Epithelial cell of esophagus (primary cell): ENCODE results near the gene DOK3.
A peak's percentile ranks its signal among the peaks of the same experiment; 100 is the strongest.

Experiments
- DNase-seq: peaks from one replicate; pipeline ENCODE4 v3.0.0; 2010; ENCODE audit warnings: low read depth
- H3K4me3 ChIP-seq: 2 replicates; pipeline ENCODE4 v1.5.1; 2011; ENCODE audit warnings: mild to moderate bottlenecking, low read length, control low read depth
- TF ChIP-seq, protein P1 (sequence below): IDR thresholded peaks from 2 replicates; pipeline ENCODE4 v1.5.1; 2011; ENCODE audit warnings: low read depth, mild to moderate bottlenecking, low read length, control low read depth, inconsistent platforms; ENCODE audit not compliant: insufficient read depth; ENCODE audit errors: missing control alignments

The DOK3 gene

GRCh38 chr5:177496727-177497291, 12.8 kb downstream of the DOK3 start:
- TF ChIP-seq, protein P1, sequence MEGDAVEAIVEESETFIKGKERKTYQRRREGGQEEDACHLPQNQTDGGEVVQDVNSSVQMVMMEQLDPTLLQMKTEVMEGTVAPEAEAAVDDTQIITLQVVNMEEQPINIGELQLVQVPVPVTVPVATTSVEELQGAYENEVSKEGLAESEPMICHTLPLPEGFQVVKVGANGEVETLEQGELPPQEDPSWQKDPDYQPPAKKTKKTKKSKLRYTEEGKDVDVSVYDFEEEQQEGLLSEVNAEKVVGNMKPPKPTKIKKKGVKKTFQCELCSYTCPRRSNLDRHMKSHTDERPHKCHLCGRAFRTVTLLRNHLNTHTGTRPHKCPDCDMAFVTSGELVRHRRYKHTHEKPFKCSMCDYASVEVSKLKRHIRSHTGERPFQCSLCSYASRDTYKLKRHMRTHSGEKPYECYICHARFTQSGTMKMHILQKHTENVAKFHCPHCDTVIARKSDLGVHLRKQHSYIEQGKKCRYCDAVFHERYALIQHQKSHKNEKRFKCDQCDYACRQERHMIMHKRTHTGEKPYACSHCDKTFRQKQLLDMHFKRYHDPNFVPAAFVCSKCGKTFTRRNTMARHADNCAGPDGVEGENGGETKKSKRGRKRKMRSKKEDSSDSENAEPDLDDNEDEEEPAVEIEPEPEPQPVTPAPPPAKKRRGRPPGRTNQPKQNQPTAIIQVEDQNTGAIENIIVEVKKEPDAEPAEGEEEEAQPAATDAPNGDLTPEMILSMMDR: no peak
- peak; percentile 86 for DNase-seq
- H3K4me3 ChIP-seq: peak overlapping the region; percentile 75

DNA sequence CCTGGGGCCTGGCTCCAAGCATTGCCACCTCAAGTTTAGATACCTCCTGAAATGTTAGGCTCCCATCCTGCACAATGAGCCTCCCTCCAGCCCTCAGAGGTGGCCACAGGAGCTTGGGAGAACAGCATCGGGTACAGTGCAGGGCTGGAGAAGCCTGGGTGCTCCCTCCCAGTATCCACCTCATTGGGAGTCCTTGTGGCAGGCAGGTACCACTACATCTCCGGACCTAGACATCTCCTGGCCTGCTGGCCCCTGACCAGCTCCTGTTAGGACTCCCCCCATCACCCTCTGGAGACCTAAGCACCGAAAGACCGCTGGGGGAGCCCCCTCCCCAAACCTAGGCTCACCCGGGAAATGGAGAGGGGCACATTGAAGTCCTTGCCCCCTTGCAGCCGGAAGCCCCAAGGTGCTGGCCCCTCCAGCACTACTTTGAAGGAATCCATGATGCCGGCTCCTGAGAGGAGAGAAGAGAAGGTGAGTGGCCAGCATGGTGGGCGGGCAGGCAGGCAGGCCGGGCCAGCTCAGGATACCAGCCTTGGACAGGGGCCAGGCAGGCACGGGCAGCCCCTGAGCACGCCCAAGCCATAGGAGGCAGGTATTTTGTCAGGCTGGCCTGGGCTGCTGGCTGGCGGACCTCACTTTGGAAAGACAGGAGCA, 13.4 kb downstream of the DOK3 start:
- H3K4me3 ChIP-seq: peak overlapping the region; percentile 75
- DNase-seq: peak; percentile 64
- TF ChIP-seq, protein P1: peak; percentile 58

- H3K4me3 ChIP-seq: no peak overlapping the region
- TF ChIP-seq, protein P1: no peak
- DNase-seq: peak; percentile 68
Measured at GRCh38 chr5:177495243-177496060, 14.2 kb downstream of the DOK3 start.

- peak; percentile 86 for DNase-seq
- no peak overlapping the region for H3K4me3 ChIP-seq
- TF ChIP-seq, protein P1: no peak
Measured at GRCh38 chr5:177494346-177495195, 15.1 kb downstream of the DOK3 start.

DNA sequence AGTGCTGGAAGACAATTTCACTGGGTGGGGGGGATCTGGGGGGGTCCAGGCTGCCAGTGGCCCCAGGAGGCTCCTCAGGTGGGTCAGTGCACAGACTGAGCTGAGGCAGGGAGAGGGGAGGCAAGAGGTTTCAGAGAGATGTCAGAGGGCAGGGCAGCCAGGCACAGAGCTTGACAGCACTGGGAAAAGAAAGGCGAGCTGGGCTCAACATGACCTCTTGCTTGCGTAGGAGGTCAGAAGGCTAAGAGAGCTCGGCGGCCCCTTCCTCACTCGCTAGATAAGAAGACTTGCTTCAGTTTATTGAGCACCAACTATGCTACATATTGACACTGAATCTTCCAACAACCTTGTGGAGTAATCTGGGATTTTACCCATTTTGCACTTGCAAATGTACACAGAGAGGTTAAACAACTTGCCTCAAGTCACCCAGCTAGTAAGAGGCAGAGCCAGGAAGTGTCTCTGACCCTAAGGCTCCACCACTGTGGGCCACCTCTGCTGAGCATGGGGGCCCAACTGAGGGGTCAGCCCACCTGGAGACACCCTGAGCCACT, 15.8 kb downstream of the DOK3 start:
- DNase-seq: no peak
- TF ChIP-seq, protein P1: no peak
- no peak overlapping the region for H3K4me3 ChIP-seq

GRCh38 chr5:177492841-177493240, 16.8 kb downstream of the DOK3 start:
- no peak overlapping the region for H3K4me3 ChIP-seq
- TF ChIP-seq, protein P1: no peak
- no peak for DNase-seq
